ENCODE data around the gene PTK7. TPM values are rescaled to one million over a fixed set of nuclear protein-coding genes. Genes with fewer than 3 reads are reported as not detected.
A peak's percentile ranks its signal among the peaks of the same experiment; 100 is the strongest.

PTK7 gene
- polyA plus RNA-seq (2013, experiment 1 of 2): 43.8 TPM
- 43.3 TPM for polyA plus RNA-seq (2013, experiment 2 of 2)

DNA sequence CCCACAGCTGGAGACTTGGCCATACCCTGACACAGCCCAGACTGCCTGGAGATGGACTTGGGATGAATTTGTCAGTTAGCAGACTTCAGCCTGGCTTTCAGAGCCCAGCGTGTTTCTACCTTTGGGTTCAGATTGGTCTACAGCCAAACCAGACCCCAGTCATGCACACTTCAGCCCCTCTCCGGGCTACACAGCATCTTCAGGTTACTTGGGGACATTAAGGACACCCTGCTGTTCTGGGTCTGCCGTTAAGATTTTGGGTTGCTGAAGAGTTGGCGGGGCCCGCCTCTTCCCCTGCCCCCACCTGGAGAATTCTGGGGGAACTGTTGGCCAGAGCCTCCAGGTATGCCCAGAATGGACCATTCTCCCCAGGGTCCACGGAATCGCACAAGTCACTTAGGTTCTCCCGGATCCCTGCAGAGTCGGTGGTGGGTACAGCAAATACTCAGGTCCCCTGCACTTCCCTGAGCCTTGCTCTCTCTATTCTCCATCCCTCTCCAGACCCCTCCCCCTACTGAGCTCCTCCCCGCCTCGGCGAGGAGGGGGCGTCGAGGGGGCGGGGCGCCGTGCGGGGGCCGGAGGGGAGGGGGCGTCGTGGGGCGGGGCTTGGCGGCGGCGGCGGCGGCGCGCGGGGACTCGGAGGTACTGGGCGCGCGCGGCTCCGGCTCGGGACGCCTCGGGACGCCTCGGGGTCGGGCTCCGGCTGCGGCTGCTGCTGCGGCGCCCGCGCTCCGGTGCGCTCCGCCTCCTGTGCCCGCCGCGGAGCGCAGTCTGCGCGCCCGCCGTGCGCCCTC lies at the start of gene PTK7:
Gene PTK7 (plus strand): TSS at position 645 of the 794 bp plus-strand sequence. CDS start 175 bp downstream, outside the sequence.
- DNase-seq (ENCODE audit: low spot score): peak; percentile 83
- Histone ChIP-seq H3K9me3 (replicated peaks in 1 of 2; ENCODE audit: control insufficient read depth in 2 of 2, insufficient read depth in 1 of 2, low read depth in 1 of 2, low read length in 2 of 2) (no peaks in the 10 kb centered on the region), H3K4me1 (ENCODE audit: control insufficient read depth in 2 of 2, insufficient read depth in 1 of 2, low read depth in 1 of 2, low read length in 2 of 2) (peaks cover 18 to 24% of the 10 kb centered on the region in 2 donors), H3K79me1 (ENCODE audit: low read depth, low read length) (peaks cover 4% of the 10 kb centered on the region), H3K14ac (ENCODE audit: low read length) (peak within 1 kb of the TSS; percentile 92), H3K4me2 (ENCODE audit: insufficient read depth, low read length, poor library complexity, severe bottlenecking) (peak within 1 kb of the TSS; percentile 59), H3K9ac (ENCODE audit: low read depth, low read length, poor library complexity) (peak within 1 kb of the TSS; percentile 98), H2AK5ac (ENCODE audit: low read depth, low read length) (peak within 1 kb of the TSS; percentile 87), H4K8ac (ENCODE audit: low read depth, low read length) (no peak within 1 kb of the TSS), H2BK5ac (ENCODE audit: low read length) (peak within 1 kb of the TSS; percentile 95), H3K27ac (replicated peaks; ENCODE audit: low read length) (peak within 1 kb of the TSS; percentile 65), H2BK120ac (ENCODE audit: low read depth, low read length) (peak within 1 kb of the TSS; percentile 81), H2AFZ (ENCODE audit: low read length) (peak within 1 kb of the TSS; percentile 96), H3K27me3 (ENCODE audit: control insufficient read depth in 3 of 3, insufficient read depth in 3 of 3, low read depth in 1 of 3, low read length in 3 of 3) (no peaks in the 10 kb centered on the region), H3K4ac (ENCODE audit: low read length) (peak within 1 kb of the TSS; percentile 24), H4K91ac (ENCODE audit: low read depth, low read length, poor library complexity) (no peak within 1 kb of the TSS), H2BK15ac (ENCODE audit: low read length) (peak within 1 kb of the TSS; percentile 68), H3K23ac (ENCODE audit: low read depth, low read length, poor library complexity) (peak within 1 kb of the TSS; percentile 95), H3K36me3 (replicated peaks in 1 of 2; ENCODE audit: control insufficient read depth in 2 of 2, insufficient read depth in 2 of 2, low read length in 2 of 2) (peaks cover 2 to 7% of the 10 kb centered on the region in 2 donors), H2BK12ac (ENCODE audit: low read length) (peak within 1 kb of the TSS; percentile 93), H3K18ac (ENCODE audit: low read length) (peak within 1 kb of the TSS; percentile 98), H3K4me3 (ENCODE audit: low read length in 2 of 2) (peak within 1 kb of the TSS; percentile 89 to 98)
- WGBS, 2 donors (ENCODE audit: extremely low coverage in 2 of 2, insufficient read length in 2 of 2, insufficient replicate concordance in 1 of 2): no CpG with 5 or more reads among the region's 60 CpGs

DNA sequence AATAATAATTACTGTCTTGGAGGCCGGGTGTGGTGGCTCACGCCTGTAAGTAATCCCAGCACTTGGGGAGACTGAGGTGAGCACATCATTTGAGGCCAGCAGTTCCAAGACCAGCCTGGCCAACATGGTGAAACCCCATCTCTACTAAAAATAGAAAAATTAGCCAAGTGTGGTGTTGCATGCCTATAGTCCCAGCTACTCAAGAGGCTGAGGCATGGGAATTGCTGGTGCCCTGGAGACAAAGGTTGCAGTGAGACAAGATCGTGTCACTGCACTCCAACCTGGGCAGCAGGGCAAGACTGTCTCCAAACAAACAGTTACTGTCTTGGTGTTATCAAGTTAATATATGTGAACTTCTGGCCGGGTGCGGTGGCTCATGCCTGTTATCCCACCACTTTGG lies 49.7 kb upstream of the PTK7 start:
- Histone ChIP-seq H2BK5ac (ENCODE audit: low read length) (no peak overlapping the region), H3K4ac (ENCODE audit: low read length) (no peak overlapping the region), H2BK12ac (ENCODE audit: low read length) (no peak overlapping the region), H4K8ac (ENCODE audit: low read depth, low read length) (no peak overlapping the region), H3K23ac (ENCODE audit: low read depth, low read length, poor library complexity) (no peak overlapping the region), H2BK120ac (ENCODE audit: low read depth, low read length) (no peak overlapping the region), H2AFZ (ENCODE audit: low read length) (no peak overlapping the region), H3K9ac (ENCODE audit: low read depth, low read length, poor library complexity) (no peak overlapping the region), H3K27me3 (ENCODE audit: control insufficient read depth in 3 of 3, insufficient read depth in 3 of 3, low read depth in 1 of 3, low read length in 3 of 3) (no peaks in the 10 kb centered on the region), H3K14ac (ENCODE audit: low read length) (no peak overlapping the region), H3K4me2 (ENCODE audit: insufficient read depth, low read length, poor library complexity, severe bottlenecking) (no peak overlapping the region), H3K4me1 (ENCODE audit: control insufficient read depth in 2 of 2, insufficient read depth in 1 of 2, low read depth in 1 of 2, low read length in 2 of 2) (no peaks in the 10 kb centered on the region), H3K4me3 (ENCODE audit: low read length in 2 of 2) (no peak overlapping the region), H3K27ac (replicated peaks; ENCODE audit: low read length) (no peak overlapping the region), H2AK5ac (ENCODE audit: low read depth, low read length) (no peak overlapping the region), H3K79me1 (ENCODE audit: low read depth, low read length) (peaks cover 3% of the 10 kb centered on the region), H3K9me3 (replicated peaks in 1 of 2; ENCODE audit: control insufficient read depth in 2 of 2, insufficient read depth in 1 of 2, low read depth in 1 of 2, low read length in 2 of 2) (peaks cover 0 to 2% of the 10 kb centered on the region in 2 donors), H3K18ac (ENCODE audit: low read length) (no peak overlapping the region), H4K91ac (ENCODE audit: low read depth, low read length, poor library complexity) (no peak overlapping the region), H3K36me3 (replicated peaks in 1 of 2; ENCODE audit: control insufficient read depth in 2 of 2, insufficient read depth in 2 of 2, low read length in 2 of 2) (peaks cover 40 to 75% of the 10 kb centered on the region in 2 donors), H2BK15ac (ENCODE audit: low read length) (no peak overlapping the region)
- WGBS, 2 donors (ENCODE audit: extremely low coverage in 2 of 2, insufficient read length in 2 of 2, insufficient replicate concordance in 1 of 2): no CpG with 5 or more reads among the region's 5 CpGs
- DNase-seq (ENCODE audit: low spot score): no peak

DNA sequence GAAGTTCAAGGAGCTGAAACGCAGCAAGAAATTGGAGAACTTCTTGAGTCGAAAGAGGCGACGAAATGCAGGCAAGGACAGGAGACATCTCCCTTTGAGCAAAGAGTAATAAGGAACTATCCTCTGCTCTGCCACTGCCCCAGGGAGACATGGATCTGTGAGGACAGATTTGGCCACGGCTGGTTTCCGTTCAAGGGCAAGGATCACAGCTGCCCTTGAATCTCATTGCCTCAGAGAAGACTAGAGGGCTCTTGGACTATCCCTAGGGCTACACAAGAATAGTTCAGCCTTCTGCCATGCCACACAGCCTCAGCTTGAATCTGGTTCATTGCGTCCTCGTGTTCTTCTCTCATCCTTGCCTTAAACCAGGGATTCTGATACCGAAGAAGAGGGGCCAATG lies 47.0 kb upstream of the PTK7 start:
- no peak overlapping the region for H2BK15ac ChIP-seq (ENCODE audit: low read length)
- no peak overlapping the region for H3K14ac ChIP-seq (ENCODE audit: low read length)
- no peak overlapping the region for H3K9ac ChIP-seq (ENCODE audit: low read depth, low read length, poor library complexity)
- no peak overlapping the region for H3K23ac ChIP-seq (ENCODE audit: low read depth, low read length, poor library complexity)
- H3K4me1 ChIP-seq (ENCODE audit: control insufficient read depth in 2 of 2, insufficient read depth in 1 of 2, low read depth in 1 of 2, low read length in 2 of 2): no peaks in the 10 kb centered on the region
- no peak overlapping the region for H4K8ac ChIP-seq (ENCODE audit: low read depth, low read length)
- H3K36me3 ChIP-seq (replicated peaks in 1 of 2; ENCODE audit: control insufficient read depth in 2 of 2, insufficient read depth in 2 of 2, low read length in 2 of 2): peaks cover 43 to 88% of the 10 kb centered on the region in 2 donors
- no peak overlapping the region for H4K91ac ChIP-seq (ENCODE audit: low read depth, low read length, poor library complexity)
- H3K79me1 ChIP-seq (ENCODE audit: low read depth, low read length): no peaks in the 10 kb centered on the region
- H3K9me3 ChIP-seq (replicated peaks in 1 of 2; ENCODE audit: control insufficient read depth in 2 of 2, insufficient read depth in 1 of 2, low read depth in 1 of 2, low read length in 2 of 2): no peaks in the 10 kb centered on the region
- H3K18ac ChIP-seq (ENCODE audit: low read length): no peak overlapping the region
- no CpG with 5 or more reads among the region's 9 CpGs for WGBS, 2 donors (ENCODE audit: extremely low coverage in 2 of 2, insufficient read length in 2 of 2, insufficient replicate concordance in 1 of 2)
- no peak overlapping the region for H2AFZ ChIP-seq (ENCODE audit: low read length)
- no peak for DNase-seq (ENCODE audit: low spot score)
- no peak overlapping the region for H3K27ac ChIP-seq (replicated peaks; ENCODE audit: low read length)
- no peak overlapping the region for H2BK5ac ChIP-seq (ENCODE audit: low read length)
- H2AK5ac ChIP-seq (ENCODE audit: low read depth, low read length): no peak overlapping the region
- H2BK12ac ChIP-seq (ENCODE audit: low read length): no peak overlapping the region
- no peaks in the 10 kb centered on the region for H3K27me3 ChIP-seq (ENCODE audit: control insufficient read depth in 3 of 3, insufficient read depth in 3 of 3, low read depth in 1 of 3, low read length in 3 of 3)
- no peak overlapping the region for H3K4me2 ChIP-seq (ENCODE audit: insufficient read depth, low read length, poor library complexity, severe bottlenecking)
- no peak overlapping the region for H2BK120ac ChIP-seq (ENCODE audit: low read depth, low read length)
- H3K4me3 ChIP-seq (ENCODE audit: low read length in 2 of 2): no peak overlapping the region
- H3K4ac ChIP-seq (ENCODE audit: low read length): no peak overlapping the region

DNA sequence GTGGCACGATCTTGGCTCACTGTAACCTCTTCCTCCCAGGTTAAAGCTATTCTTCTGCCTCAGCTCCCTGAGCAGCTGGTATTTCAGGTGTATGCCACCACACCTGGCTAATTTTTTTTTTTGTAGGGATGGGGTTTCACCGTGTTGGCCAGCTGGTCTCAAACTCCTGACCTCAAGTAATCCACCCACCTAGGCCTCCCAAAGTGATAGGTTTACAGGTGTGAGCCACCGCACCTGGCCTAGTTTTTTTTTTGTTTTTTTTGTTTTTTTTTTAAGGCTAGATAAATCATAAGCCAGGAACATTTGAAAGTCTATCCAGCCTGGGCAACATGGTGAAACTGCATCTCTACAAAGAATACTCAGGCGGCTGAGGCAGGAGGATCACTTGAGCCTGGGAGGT lies 43.8 kb upstream of the PTK7 start:
- H2AK5ac ChIP-seq (ENCODE audit: low read depth, low read length): no peak overlapping the region
- no peak overlapping the region for H3K14ac ChIP-seq (ENCODE audit: low read length)
- H4K8ac ChIP-seq (ENCODE audit: low read depth, low read length): no peak overlapping the region
- H3K4me3 ChIP-seq (ENCODE audit: low read length in 2 of 2): no peak overlapping the region
- no CpG with 5 or more reads among the region's 4 CpGs for WGBS, 2 donors (ENCODE audit: extremely low coverage in 2 of 2, insufficient read length in 2 of 2, insufficient replicate concordance in 1 of 2)
- peaks cover 0 to 3% of the 10 kb centered on the region in 2 donors for H3K4me1 ChIP-seq (ENCODE audit: control insufficient read depth in 2 of 2, insufficient read depth in 1 of 2, low read depth in 1 of 2, low read length in 2 of 2)
- no peak for DNase-seq (ENCODE audit: low spot score)
- H2BK12ac ChIP-seq (ENCODE audit: low read length): no peak overlapping the region
- no peak overlapping the region for H2BK5ac ChIP-seq (ENCODE audit: low read length)
- no peak overlapping the region for H4K91ac ChIP-seq (ENCODE audit: low read depth, low read length, poor library complexity)
- H3K79me1 ChIP-seq (ENCODE audit: low read depth, low read length): peaks cover 3% of the 10 kb centered on the region
- no peak overlapping the region for H2BK15ac ChIP-seq (ENCODE audit: low read length)
- H3K4ac ChIP-seq (ENCODE audit: low read length): no peak overlapping the region
- no peak overlapping the region for H3K4me2 ChIP-seq (ENCODE audit: insufficient read depth, low read length, poor library complexity, severe bottlenecking)
- H2BK120ac ChIP-seq (ENCODE audit: low read depth, low read length): no peak overlapping the region
- H3K18ac ChIP-seq (ENCODE audit: low read length): no peak overlapping the region
- no peak overlapping the region for H3K9ac ChIP-seq (ENCODE audit: low read depth, low read length, poor library complexity)
- H3K36me3 ChIP-seq (replicated peaks in 1 of 2; ENCODE audit: control insufficient read depth in 2 of 2, insufficient read depth in 2 of 2, low read length in 2 of 2): peaks cover 38 to 82% of the 10 kb centered on the region in 2 donors
- H3K23ac ChIP-seq (ENCODE audit: low read depth, low read length, poor library complexity): no peak overlapping the region
- no peaks in the 10 kb centered on the region for H3K27me3 ChIP-seq (ENCODE audit: control insufficient read depth in 3 of 3, insufficient read depth in 3 of 3, low read depth in 1 of 3, low read length in 3 of 3)
- H3K27ac ChIP-seq (replicated peaks; ENCODE audit: low read length): no peak overlapping the region
- H2AFZ ChIP-seq (ENCODE audit: low read length): no peak overlapping the region
- no peaks in the 10 kb centered on the region for H3K9me3 ChIP-seq (replicated peaks in 1 of 2; ENCODE audit: control insufficient read depth in 2 of 2, insufficient read depth in 1 of 2, low read depth in 1 of 2, low read length in 2 of 2)
